ENCODE measurements around the gene OAS3.
"Not testable (repeated sequence)": the region's sequence is repeated elsewhere in the genome, so short reads cannot be mapped to it uniquely, and the experiment has no call there.

OAS3 gene

GRCh38 chr12:112913888-112914287 lies 24.4 kb upstream of the OAS3 start:
- DNase-seq; in situ Hi-C loops (cut with HindIII; ENCODE audit: low pct_ligation_motif_present, low pct_unique_long_range_greater_than_20kb, low sequenced_read_pairs): not testable (repeated sequence)

GRCh38 chr12:112916270-112916669 lies 22.0 kb upstream of the OAS3 start:
- DNase-seq, result no peak
- in situ Hi-C loops (cut with HindIII; ENCODE audit: low pct_ligation_motif_present, low pct_unique_long_range_greater_than_20kb, low sequenced_read_pairs), result no loop called here

DNA sequence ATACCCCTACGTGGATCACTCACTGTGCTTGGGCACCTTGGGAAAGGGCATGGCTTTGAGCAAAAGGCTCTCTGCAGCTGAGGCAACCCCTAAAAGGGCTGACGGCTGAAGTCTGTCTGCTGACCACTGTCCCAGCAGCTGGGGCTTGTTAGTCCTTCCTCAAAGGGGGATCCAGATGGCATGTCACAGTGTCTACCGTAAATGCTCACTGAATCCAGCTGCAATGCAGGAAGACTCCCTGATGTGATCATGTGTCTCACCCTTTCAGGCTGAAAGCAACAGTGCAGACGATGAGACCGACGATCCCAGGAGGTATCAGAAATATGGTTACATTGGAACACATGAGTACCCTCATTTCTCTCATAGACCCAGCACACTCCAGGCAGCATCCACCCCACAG lies 19.2 kb upstream of the OAS3 start:
- no peak for DNase-seq
- in situ Hi-C loops (cut with HindIII; ENCODE audit: low pct_ligation_motif_present, low pct_unique_long_range_greater_than_20kb, low sequenced_read_pairs), result no loop called here

- DNase-seq, result peak; percentile 31
- in situ Hi-C loops (cut with HindIII; ENCODE audit: low pct_ligation_motif_present, low pct_unique_long_range_greater_than_20kb, low sequenced_read_pairs), result no loop called here
Measured at GRCh38 chr12:112924986-112925385, 13.3 kb upstream of the OAS3 start.

DNA sequence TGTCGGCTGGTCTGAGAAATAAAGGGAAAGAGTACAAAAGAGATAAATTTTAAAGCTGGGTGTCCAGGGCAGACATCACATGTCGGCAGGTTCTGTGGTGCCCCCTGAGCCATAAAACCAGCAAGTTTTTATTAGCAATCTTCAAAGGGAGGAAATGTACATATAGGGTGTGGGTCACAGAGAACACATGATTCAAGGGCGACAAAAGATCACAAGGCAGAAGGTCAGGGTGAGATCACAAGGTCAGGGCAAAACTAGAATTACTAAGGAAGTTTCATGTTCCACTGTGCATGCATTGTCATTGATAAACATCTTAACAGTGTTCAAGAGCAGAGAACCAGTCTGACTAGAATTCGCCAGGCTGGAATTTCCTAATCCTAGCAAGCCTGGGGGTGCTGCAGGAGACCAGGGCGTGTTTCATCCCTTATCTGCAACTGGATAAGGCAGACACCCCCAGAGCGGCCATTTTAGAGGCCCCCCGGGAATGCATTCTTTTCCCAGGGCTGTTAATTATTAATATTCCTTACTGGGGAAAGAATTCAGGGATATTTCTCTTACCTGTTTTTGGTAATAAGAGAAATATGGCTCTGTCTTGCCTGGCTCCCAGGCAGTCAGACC lies 11.7 kb upstream of the OAS3 start:
- in situ Hi-C loops (cut with HindIII; ENCODE audit: low pct_ligation_motif_present, low pct_unique_long_range_greater_than_20kb, low sequenced_read_pairs), result not testable (repeated sequence)

GRCh38 chr12:112927475-112927874 lies 10.8 kb upstream of the OAS3 start:
- no peak for DNase-seq
- in situ Hi-C loops (cut with HindIII; ENCODE audit: low pct_ligation_motif_present, low pct_unique_long_range_greater_than_20kb, low sequenced_read_pairs), result no loop called here

More for the DNA sequence above, 11.7 kb upstream of the OAS3 start:
- DNase-seq, result not testable (repeated sequence)

DNA sequence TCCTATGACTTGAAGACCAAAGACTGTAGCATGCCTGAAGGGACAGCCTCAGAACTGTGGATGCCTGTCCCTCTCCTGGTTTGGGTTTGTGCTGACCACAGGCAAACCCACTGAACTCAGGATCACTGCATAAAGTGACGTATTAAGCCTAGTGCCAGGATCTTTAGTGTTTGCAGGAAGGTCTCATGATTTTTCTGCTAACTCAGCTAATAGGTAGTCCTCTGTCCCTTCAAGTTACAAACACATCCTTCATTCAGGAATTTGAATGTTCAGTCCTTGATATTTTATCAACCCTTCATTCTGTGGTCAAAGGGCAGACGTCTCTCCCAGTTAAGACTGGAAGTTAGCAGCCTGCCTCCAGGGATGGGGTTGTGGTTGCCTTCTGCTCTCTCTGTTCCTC lies 10.3 kb upstream of the OAS3 start:
- in situ Hi-C loops (cut with HindIII; ENCODE audit: low pct_ligation_motif_present, low pct_unique_long_range_greater_than_20kb, low sequenced_read_pairs), result no loop called here
- DNase-seq, result no peak

DNA sequence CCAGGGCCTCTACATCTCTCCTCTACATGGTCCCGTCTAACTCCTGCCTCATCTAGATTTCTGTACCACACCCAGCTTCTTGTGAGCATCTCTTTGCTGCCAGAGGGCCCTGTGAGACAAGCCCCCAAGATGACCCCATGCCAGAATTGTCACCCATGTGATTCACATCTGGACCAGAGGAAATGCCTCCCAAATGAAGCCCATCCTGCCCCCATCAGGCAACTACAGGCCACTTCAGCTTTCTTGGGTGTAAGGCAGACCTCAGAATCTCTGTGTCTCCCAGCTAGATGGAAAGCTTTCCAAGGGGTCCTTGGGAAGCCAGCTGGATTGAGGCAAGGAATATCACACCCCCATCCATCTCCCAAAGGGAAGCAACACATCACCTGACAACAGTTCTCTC lies 9.3 kb upstream of the OAS3 start:
- in situ Hi-C loops (cut with HindIII; ENCODE audit: low pct_ligation_motif_present, low pct_unique_long_range_greater_than_20kb, low sequenced_read_pairs), result no loop called here
- DNase-seq, result no peak

GRCh38 chr12:112929715-112930114 lies 8.6 kb upstream of the OAS3 start:
- in situ Hi-C loops (cut with HindIII; ENCODE audit: low pct_ligation_motif_present, low pct_unique_long_range_greater_than_20kb, low sequenced_read_pairs), result no loop called here
- no peak for DNase-seq

DNA sequence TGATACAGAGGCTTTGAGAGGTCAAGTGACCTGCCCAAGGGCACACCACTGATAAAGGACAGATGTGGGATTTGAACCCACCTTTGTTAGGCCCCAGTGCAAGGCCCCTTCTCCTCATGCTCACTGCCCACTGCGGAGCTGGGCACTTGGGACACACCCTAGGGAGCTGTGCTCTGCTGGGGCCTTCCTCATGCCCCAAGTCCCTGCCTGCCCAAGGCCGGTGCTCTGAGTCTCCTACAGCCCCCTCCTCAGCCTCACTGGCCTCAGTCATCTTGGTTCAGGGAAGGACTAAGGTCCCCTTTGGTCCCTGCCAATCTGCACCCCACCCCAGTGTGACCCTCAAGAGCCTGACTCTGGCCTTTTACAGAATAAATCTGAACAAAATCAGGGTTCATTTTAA lies 7.9 kb upstream of the OAS3 start:
- in situ Hi-C loops (cut with HindIII; ENCODE audit: low pct_ligation_motif_present, low pct_unique_long_range_greater_than_20kb, low sequenced_read_pairs), result no loop called here
- no peak for DNase-seq

DNA sequence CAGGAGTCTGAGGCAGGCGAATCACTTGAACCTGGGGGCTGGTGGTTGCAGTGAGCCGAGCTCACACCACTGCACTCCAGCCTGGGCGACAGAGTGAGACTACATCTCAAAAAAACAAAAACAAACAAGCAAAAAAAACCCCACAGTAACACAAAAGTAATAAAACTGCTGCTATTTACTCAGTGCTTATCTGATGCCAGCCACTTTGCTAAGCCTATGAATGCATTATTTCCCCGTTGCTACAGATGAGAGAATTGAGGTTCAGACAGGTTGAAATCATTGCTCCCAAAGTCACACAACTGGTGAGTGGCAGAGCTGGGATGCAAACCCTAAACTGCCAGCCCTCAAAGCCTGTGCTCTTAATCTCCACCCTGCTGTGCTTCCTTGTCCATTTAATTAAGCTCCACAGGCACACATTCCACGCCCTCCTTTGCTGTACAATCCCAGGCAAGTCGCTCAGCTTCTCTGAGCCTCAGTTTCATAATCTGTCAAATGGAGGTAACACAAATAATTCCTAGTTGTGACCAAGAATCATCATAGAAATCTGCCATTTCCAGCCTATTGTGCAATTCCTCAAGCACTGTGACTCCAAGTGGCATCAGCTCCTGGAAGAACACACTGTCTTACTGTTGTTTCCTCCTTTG lies 5.7 kb upstream of the OAS3 start:
- in situ Hi-C loops (cut with HindIII; ENCODE audit: low pct_ligation_motif_present, low pct_unique_long_range_greater_than_20kb, low sequenced_read_pairs), result no loop called here
- no peak for DNase-seq

DNA sequence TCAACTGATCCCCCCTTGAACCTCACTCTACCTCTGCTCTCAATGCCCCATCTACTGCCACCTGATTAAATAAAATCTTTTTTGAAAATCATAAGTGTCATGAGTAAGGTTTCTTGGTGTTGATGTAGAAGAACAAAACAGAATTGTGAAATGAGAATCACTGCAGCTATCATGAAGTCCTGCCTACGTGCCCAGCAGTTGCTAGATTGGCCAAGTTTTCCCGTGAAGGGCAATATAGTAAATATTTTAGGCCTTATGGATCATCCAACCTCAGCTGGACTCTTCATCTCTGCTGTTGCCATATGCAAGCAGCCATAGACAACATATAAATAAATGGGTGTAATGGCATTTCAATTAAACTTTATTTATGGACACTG lies 5.2 kb upstream of the OAS3 start:
- in situ Hi-C loops (cut with HindIII; ENCODE audit: low pct_ligation_motif_present, low pct_unique_long_range_greater_than_20kb, low sequenced_read_pairs), result no loop called here
- DNase-seq, result no peak

- no peak for DNase-seq
- in situ Hi-C loops (cut with HindIII; ENCODE audit: low pct_ligation_motif_present, low pct_unique_long_range_greater_than_20kb, low sequenced_read_pairs), result no loop called here
Measured at GRCh38 chr12:112936264-112936663, 2.0 kb upstream of the OAS3 start.

- no peak for DNase-seq
- in situ Hi-C loops (cut with HindIII; ENCODE audit: low pct_ligation_motif_present, low pct_unique_long_range_greater_than_20kb, low sequenced_read_pairs), result no loop called here
Measured at GRCh38 chr12:112936927-112937326, 1.3 kb upstream of the OAS3 start.

GRCh38 chr12:112938751-112939150 lies 477 bp downstream of the OAS3 start:
- in situ Hi-C loops (cut with HindIII; ENCODE audit: low pct_ligation_motif_present, low pct_unique_long_range_greater_than_20kb, low sequenced_read_pairs), result no loop called here
- DNase-seq, result peak; percentile 13

- no peak for DNase-seq
- in situ Hi-C loops (cut with HindIII; ENCODE audit: low pct_ligation_motif_present, low pct_unique_long_range_greater_than_20kb, low sequenced_read_pairs), result no loop called here
Measured at GRCh38 chr12:112939761-112940381, 1.6 kb downstream of the OAS3 start.

DNA sequence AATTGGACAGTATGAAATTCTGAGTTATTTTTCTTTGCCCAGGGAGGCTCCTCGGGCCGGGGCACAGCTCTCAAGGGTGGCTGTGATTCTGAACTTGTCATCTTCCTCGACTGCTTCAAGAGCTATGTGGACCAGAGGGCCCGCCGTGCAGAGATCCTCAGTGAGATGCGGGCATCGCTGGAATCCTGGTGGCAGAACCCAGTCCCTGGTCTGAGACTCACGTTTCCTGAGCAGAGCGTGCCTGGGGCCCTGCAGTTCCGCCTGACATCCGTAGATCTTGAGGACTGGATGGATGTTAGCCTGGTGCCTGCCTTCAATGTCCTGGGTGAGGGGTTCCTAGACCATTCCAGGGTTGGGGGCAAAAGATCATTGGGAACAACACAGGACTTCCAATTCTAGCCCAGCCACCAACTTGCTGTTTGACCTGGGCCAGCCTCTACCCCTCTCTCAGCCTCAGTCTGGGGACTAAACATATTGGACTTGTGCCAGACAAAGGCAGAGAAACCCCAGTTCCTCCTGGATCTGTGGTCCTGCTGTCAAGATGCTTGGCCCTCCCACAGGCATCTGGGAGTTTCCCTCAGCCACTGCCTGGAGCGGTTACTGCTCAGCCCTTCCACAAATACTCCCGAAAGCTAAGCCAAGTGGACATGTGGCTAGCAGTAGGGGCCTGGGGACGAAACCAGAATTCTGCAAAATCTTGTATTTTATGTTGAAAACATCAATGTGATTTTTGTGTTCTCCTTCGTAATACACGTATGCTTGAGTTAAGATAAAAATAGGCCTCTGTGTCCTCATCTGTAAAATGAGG lies 3.5 kb downstream of the OAS3 start:
- no peak for DNase-seq
- in situ Hi-C loops (cut with HindIII; ENCODE audit: low pct_ligation_motif_present, low pct_unique_long_range_greater_than_20kb, low sequenced_read_pairs), result no loop called here

DNA sequence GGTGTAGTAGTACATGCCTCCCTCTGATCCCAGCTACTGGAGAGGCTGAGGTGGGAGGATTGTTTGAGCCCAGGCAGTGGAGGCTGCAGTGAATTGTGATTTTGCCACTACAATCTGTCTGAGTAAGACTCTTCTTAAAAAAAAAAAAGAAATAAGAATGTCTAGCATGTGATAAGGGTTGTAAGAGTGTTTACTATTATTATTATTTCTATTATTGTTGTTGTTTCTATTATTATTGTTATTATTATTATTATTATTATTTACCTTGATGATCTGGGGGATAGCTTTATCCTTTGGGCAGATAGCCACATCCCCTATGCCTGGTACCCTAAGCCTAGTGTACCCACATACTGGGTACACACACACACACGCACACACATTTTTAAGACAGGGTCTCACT lies 4.3 kb downstream of the OAS3 start:
- no peak for DNase-seq
- in situ Hi-C loops (cut with HindIII; ENCODE audit: low pct_ligation_motif_present, low pct_unique_long_range_greater_than_20kb, low sequenced_read_pairs), result no loop called here

GRCh38 chr12:112944024-112944690 lies 5.9 kb downstream of the OAS3 start:
- DNase-seq, result no peak
- in situ Hi-C loops (cut with HindIII; ENCODE audit: low pct_ligation_motif_present, low pct_unique_long_range_greater_than_20kb, low sequenced_read_pairs), result no loop called here
